Sigmoid colon (tissue), 7 donors: ENCODE results near the gene CLPX. TPM values are rescaled to one million over a fixed set of nuclear protein-coding genes. Genes with fewer than 3 reads are reported as not detected.
"Not testable (repeated sequence)": the region's sequence is repeated elsewhere in the genome, so short reads cannot be mapped to it uniquely, and the experiment has no call there.

Experiments used
- DNase-seq: peaks from one replicate; pipeline ENCODE4 v3.0.0-alpha.2; 2019
- H3K27ac ChIP-seq, 4 donors: fragments of 200-600 bp; sonication (generic); one replicate each; pipeline ENCODE4 v1.5.1; 2016 to 2019; ENCODE audit warnings: mild to moderate bottlenecking in 1 of 4
- H3K27me3 ChIP-seq, 3 donors: fragments of 200-600 bp; sonication (generic); one replicate each; pipeline ENCODE4 v1.5.1; 2019; ENCODE audit warnings: mild to moderate bottlenecking in 1 of 3
- H3K36me3 ChIP-seq, 4 donors: fragments of 200-600 bp; sonication (generic); one replicate each; pipeline ENCODE4 v1.5.1; 2016 to 2019
- H3K4me1 ChIP-seq, 4 donors: fragments of 200-600 bp; sonication (generic); one replicate each; pipeline ENCODE4 v1.5.1; 2017 to 2019
- H3K4me3 ChIP-seq, 4 donors: fragments of 200-600 bp; sonication (generic); one replicate each; pipeline ENCODE4 v1.5.1; 2017 to 2019; ENCODE audit warnings: mild to moderate bottlenecking in 2 of 4, moderate library complexity in 1 of 4
- H3K9me3 ChIP-seq, 4 donors: fragments of 200-600 bp in 3 of 4; sonication (generic) in 3 of 4; one replicate each; pipeline versions ENCODE4 v1.5.1 to v1.6.1; 2013 to 2019
- EP300 ChIP-seq, 4 donors: sonication (generic); formaldehyde crosslinking; IDR thresholded peaks; one replicate each; pipeline ENCODE4 v1.6.1; 2017; ENCODE audit warnings: antibody characterized with exemption in 4 of 4
- POLR2A ChIP-seq, 2 donors: fragments of 450-650 bp; IDR thresholded peaks; one replicate each; pipeline ENCODE4 v1.6.1; 2016; ENCODE audit warnings: antibody characterized with exemption in 2 of 2, mild to moderate bottlenecking in 2 of 2, moderate library complexity in 2 of 2
- POLR2AphosphoS5 ChIP-seq, 4 donors: sonication (generic); formaldehyde crosslinking; IDR thresholded peaks; one replicate each; pipeline ENCODE4 v1.6.1; 2017; ENCODE audit warnings: antibody characterized with exemption in 4 of 4
- WGBS, 2 donors: extraction: QIAGEN DNeasy Blood & Tissue Kit; methylation state at CpG; one replicate each; pipeline ENCODE4 v1.1.7; 2013; 5-methylcytosine and 5-hydroxymethylcytosine counted together
- intact Hi-C: fragments of 100-400 bp; cut with DNase I; formaldehyde crosslinking; loops from one replicate; pipeline ENCODE4 v1.15.1; 2023
- polyA plus RNA-seq, 3 donors: library from polyadenylated mRNA; stranded (reverse); fragments of 200-250 nt; gene quantifications; one replicate each; pipeline ENCODE4 v1.2.3, GENCODE V29; 2013
- total RNA-seq, 4 donors: library from RNA; depleted of rRNA; stranded (reverse); fragments of >200 nt; gene quantifications; one replicate each; pipeline ENCODE4 v1.1.0, GENCODE V29; 2016
- TF ChIP-seq, protein P1 (sequence below), 4 experiments: fragments of 450-650 bp in 3 of 4; fragments of 200-600 bp in 1 of 4; IDR thresholded peaks; one replicate each; pipeline ENCODE4 v1.5.1; 2016 to 2019; ENCODE audit warnings: antibody characterized with exemption in 4 of 4, mild to moderate bottlenecking in 3 of 4, moderate library complexity in 2 of 4
- donor health status: healthy with polysubstance abuse.
- donor health status: Bipolar disorder and iron deficiency.
- donor health status: healthy.

The CLPX gene
- total and polyA plus RNA-seq, 7 donors: 16.4 to 71.4 (median 39.9) TPM

DNA sequence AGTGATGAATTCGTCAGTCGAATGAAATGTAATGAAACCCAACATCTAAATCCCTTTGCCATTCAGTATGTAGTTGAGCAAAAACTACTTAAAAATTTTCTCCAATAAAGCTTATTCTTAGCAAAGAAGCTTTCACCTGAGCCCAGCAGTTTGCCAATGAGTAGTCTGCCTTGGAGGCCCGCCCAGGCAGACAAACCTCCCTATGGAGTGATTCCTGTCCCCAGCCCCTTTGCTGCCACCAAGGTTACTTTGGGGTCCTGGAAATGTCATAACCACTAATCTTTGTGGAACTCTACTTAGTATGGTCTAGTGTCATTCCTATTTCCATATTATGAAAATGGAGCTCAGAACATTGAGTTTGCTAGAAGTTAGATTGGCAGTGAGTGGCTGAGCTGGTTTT is 82.2 kb downstream of the CLPX start:
- H3K27ac ChIP-seq: no peak overlapping the region
- no peak overlapping the region for H3K4me3 ChIP-seq
- H3K9me3 ChIP-seq: no peaks in the 10 kb centered on the region
- H3K27me3 ChIP-seq: no peaks in the 10 kb centered on the region
- peaks cover 0 to 15% (median 12%) of the 10 kb centered on the region in 4 donors for H3K4me1 ChIP-seq
- intact Hi-C loops: no loop called here
- 97% methylated on average over 3 of the region's 3 CpGs for WGBS, 2 donors
- no peak for TF ChIP-seq POLR2AphosphoS5 (IDR thresholded peaks at IDR 0.05)
- no peak for TF ChIP-seq EP300 (IDR thresholded peaks at IDR 0.05)
- TF ChIP-seq POLR2A (IDR thresholded peaks at IDR 0.05): no peak
- TF ChIP-seq, protein P1, sequence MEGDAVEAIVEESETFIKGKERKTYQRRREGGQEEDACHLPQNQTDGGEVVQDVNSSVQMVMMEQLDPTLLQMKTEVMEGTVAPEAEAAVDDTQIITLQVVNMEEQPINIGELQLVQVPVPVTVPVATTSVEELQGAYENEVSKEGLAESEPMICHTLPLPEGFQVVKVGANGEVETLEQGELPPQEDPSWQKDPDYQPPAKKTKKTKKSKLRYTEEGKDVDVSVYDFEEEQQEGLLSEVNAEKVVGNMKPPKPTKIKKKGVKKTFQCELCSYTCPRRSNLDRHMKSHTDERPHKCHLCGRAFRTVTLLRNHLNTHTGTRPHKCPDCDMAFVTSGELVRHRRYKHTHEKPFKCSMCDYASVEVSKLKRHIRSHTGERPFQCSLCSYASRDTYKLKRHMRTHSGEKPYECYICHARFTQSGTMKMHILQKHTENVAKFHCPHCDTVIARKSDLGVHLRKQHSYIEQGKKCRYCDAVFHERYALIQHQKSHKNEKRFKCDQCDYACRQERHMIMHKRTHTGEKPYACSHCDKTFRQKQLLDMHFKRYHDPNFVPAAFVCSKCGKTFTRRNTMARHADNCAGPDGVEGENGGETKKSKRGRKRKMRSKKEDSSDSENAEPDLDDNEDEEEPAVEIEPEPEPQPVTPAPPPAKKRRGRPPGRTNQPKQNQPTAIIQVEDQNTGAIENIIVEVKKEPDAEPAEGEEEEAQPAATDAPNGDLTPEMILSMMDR (IDR thresholded peaks at IDR 0.05): no peak
- no peak for DNase-seq
- peaks cover 0 to 62% (median 14%) of the 10 kb centered on the region in 4 donors for H3K36me3 ChIP-seq

DNA sequence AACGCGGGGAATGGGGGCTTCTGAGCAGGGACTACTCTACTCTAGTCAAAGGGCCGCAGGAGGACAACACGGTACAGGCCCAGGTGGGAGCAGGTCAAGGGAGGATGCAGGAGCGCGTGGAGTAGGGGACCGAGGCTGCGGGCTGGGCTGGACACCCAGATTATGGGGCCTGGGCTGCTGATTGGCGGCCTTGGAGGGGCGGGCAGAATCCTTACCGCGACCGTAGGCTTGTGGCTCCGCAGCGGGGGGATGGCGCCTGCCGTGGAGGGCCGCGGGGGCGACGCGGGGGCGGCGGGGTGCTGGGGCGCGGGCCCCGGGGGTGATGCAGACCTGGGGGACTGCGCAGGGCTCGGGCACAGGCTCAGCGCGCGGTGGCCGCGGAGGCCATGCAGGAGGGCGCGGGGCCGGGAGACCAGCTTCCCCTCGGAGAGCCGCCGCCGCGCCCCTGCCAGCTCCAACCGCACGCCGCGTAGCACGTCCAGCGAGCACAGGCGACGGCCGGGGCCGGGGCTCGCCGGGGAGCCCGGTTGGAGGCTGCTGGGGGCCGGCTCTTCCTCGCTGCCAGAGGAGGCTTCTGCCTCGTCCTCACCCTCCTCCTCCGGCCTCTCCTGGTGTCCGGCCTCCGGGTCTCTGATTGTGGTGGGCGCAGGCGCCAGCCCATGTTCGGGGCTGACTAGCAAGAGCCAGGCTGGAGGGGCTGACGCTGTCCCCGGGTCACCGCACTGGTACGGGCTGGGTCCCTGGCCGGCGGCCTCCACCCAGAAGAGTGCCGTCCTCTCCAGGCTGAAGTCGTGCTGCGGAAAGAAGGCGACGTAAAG is 83.0 kb downstream of the CLPX start:
- no peaks in the 10 kb centered on the region for H3K27me3 ChIP-seq
- TF ChIP-seq, protein P1 (IDR thresholded peaks at IDR 0.05): no peak
- TF ChIP-seq POLR2A (IDR thresholded peaks at IDR 0.05) (no peak), POLR2AphosphoS5 (IDR thresholded peaks at IDR 0.05) (no peak), EP300 (IDR thresholded peaks at IDR 0.05) (no peak)
- no peak overlapping the region for H3K4me3 ChIP-seq
- 86 to 88% methylated on average over 75 of the region's 75 CpGs for WGBS, 2 donors
- peak; percentile 68 for DNase-seq
- H3K4me1 ChIP-seq: peaks cover 0 to 16% (median 13%) of the 10 kb centered on the region in 4 donors
- peak overlapping the region in 1 of 4 donors; percentile 19 for H3K27ac ChIP-seq
- intact Hi-C loops: loop anchor here (1.0 to 2.0 kb wide), 2 partner anchors 48 to 69 kb away; no protein-coding TSS in a partner anchor
- H3K36me3 ChIP-seq: peaks cover 0 to 66% (median 18%) of the 10 kb centered on the region in 4 donors
- no peaks in the 10 kb centered on the region for H3K9me3 ChIP-seq

DNA sequence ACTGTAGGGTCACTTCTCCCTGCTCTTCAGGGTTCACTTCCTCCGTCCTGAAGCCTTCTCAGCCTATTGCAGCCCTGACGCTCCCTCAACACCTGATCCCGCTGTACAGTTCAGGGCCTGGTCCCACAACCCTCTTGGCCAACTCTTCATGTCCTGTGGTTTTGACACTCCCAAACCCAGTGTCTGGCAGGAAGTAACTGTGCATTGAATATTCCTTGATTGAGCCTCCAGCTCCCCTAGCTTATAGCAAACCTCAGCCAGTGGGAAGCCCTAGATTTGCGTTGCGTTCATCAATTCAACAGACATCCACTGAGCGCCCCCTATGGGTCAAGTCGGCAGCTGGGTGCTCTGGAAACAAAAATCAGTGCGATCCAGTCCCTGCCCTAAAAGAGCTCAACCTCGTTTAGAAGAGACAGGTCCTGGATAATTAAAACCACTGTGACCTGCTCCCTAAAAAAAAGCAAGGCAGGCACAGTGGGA is 83.7 kb downstream of the CLPX start:
- peaks cover 0 to 64% (median 18%) of the 10 kb centered on the region in 4 donors for H3K36me3 ChIP-seq
- H3K27ac ChIP-seq: peak overlapping the region in 1 of 4 donors; percentile 19
- intact Hi-C loops: loop anchor here (1.0 to 2.0 kb wide), 2 partner anchors 47 to 69 kb away; no protein-coding TSS in a partner anchor
- peaks cover 0 to 23% (median 19%) of the 10 kb centered on the region in 4 donors for H3K4me1 ChIP-seq
- TF ChIP-seq, protein P1 (IDR thresholded peaks at IDR 0.05): peak; percentile 61 to 88 (median 82)
- TF ChIP-seq POLR2A (IDR thresholded peaks at IDR 0.05) (no peak), EP300 (IDR thresholded peaks at IDR 0.05) (no peak)
- WGBS, 2 donors: 34 to 45% methylated on average over 9 of the region's 9 CpGs
- H3K4me3 ChIP-seq: no peak overlapping the region
- H3K27me3 ChIP-seq: no peaks in the 10 kb centered on the region
- peak; percentile 86 for DNase-seq
- no peaks in the 10 kb centered on the region for H3K9me3 ChIP-seq

DNA sequence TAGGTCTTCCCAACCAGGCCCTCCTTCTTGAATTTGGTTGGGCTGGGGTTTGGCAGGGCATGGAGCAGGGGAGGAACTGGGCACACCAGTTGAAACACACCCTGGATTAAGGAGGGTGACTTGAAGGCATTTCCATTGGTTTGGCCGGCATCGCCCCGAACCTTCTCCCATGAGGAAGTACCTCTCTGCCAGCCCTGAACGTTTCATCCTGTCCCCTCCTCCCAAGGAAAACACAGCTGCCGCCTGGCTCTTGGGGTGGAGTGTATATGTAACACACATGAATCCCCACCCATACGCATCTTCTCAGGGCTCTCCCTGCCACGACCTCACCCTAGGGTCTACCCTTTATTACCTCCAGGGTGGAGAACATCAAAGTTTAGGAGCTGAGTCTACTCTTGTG is 84.7 kb downstream of the CLPX start:
- DNase-seq: no peak
- Histone ChIP-seq H3K4me1 (peaks cover 0 to 33% (median 27%) of the 10 kb centered on the region in 4 donors), H3K36me3 (peaks cover 0 to 56% (median 13%) of the 10 kb centered on the region in 4 donors), H3K4me3 (no peak overlapping the region), H3K9me3 (no peaks in the 10 kb centered on the region), H3K27me3 (no peaks in the 10 kb centered on the region), H3K27ac (no peak overlapping the region)
- TF ChIP-seq, protein P1 (IDR thresholded peaks at IDR 0.05): no peak
- TF ChIP-seq EP300 (IDR thresholded peaks at IDR 0.05): no peak
- 22 to 65% methylated on average over 7 of the region's 7 CpGs for WGBS, 2 donors
- intact Hi-C loops: loop anchor here (2.0 kb wide), 1 partner anchor 68 kb away; no protein-coding TSS in a partner anchor

DNA sequence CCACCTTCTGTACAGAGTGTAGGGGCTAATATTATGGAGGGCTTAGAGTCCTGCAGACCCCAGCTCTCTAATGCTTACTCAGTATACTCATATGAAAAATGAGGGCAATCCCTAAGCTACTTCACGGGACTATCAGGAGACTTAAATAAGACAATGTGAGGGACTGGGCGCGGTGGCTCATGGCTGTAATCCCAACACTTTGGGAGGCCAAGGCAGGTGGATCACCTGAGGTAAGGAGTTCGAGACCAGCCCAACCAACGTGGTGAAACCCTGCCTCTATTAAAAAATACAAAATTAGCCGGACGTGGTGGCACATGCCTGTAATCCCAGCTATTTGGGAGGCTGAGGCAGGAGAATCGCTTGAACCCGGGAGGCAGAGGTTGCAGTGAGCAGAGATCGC is 85.3 kb downstream of the CLPX start:
- not testable (repeated sequence) for H3K9me3 ChIP-seq, H3K27ac ChIP-seq, DNase-seq, H3K4me3 ChIP-seq, H3K27me3 ChIP-seq
- 92 to 97% methylated on average over 10 of the region's 10 CpGs for WGBS, 2 donors
- Histone ChIP-seq H3K4me1 (peaks cover 0 to 39% (median 34%) of the 10 kb centered on the region in 4 donors), H3K36me3 (peaks cover 0 to 50% (median 13%) of the 10 kb centered on the region in 4 donors)
- intact Hi-C loops: loop anchor here (2.0 kb wide), 1 partner anchor 67 kb away; no protein-coding TSS in a partner anchor
